ENCODE data around the gene CD22.

The CD22 gene

DNA sequence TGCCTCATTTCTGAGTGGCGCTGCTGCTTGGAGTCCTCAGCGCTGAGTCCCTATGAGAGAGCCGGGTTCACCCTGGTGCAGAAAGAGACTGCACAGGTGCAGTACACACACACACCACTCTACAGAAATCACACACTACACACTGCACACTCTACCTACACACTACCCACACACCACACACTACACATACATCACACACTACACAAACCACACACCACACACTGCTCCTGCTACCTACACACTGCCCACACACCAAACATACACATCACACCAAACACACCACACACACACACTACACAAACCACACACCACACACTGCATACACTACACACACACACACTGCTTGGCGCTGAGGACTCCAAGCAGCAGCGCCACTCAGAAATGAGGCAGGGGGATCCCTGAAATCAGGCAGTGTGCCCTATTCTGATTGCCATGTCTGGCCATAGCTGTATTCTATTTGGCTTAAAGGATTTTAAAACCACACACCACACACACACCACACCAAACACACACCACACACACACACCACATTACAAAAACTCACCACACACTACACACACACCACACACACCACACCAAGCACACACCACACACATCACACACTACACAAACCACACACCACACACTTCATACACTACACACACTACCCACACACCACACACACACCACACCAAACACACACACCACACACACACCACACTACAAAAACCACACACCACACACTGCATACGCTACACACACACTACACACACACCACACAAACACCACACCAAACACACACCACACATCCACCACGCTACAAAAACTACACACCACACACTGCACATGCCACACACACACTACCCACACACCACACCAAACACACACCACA lies 32.1 kb upstream of the CD22 start:
- DNase-seq = no peak

DNA sequence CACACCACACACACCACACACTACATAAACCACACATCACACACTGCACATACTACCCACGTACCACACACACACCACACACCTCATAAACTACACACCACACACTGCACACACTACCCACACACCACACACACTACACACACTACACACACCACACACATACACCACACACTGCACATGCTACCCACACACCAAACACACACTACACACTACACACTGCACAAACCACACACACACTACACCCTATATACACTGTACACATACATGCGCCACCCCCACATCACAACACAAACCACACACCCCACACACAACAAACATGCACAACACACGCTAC lies 31.5 kb upstream of the CD22 start:
- DNase-seq = no peak

DNA sequence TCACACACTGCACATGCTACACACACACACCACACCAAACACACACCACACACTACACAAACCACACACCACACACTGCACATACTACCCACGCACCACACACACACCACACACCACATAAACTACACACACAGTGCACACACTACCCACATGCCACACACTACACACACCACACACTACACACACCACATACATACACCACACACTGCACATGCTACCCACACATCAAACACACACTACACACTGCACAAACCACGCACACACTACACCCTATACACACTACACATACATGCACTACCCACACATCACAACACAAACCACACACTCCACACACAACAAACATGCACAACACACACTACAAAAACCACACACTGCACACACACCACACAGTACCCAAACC lies 31.1 kb upstream of the CD22 start:
- DNase-seq = no peak

DNA sequence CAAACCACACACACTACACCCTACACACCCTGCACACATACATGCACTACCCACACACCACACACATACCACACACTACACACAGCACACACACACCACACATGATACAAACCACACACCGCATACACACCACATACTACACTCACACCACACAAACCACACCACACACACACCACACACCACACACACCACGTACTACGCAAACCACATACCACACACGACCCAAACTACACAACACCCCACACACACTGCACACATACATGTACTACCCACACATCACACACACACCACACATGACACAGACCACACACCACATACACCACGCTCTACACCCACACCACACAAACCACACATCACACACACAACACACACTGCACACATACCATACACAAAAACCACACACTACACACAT lies 30.4 kb upstream of the CD22 start:
- no peak for DNase-seq

DNA sequence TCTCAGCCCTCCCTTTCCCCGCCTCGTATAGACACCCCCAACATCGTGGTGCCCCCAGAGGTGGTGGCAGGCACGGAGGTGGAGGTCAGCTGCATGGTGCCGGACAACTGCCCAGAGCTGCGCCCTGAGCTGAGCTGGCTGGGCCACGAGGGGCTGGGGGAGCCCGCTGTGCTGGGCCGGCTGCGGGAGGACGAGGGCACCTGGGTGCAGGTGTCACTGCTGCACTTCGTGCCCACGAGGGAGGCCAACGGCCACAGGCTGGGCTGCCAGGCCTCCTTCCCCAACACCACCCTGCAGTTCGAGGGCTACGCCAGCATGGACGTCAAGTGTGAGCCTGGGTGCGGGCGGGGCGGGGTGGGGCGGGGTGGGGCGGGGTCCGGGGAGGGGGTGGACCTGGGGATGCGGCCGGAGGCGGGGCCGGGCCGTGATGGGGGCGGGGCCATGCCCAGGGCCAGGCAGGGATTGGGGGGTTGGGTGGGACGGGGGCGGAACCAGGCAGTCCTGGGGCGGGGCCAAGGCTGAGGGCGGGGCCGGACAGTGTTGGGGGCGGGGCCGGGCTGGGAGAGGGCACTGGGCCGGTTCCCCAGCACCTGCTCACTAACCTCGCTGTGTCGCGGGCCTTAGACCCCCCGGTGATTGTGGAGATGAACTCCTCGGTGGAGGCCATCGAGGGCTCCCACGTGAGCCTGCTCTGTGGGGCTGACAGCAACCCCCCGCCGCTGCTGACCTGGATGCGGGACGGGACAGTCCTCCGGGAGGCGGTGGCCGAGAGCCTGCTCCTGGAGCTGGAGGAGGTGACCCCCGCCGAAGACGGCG lies 29.3 kb upstream of the CD22 start:
- DNase-seq = no peak

DNA sequence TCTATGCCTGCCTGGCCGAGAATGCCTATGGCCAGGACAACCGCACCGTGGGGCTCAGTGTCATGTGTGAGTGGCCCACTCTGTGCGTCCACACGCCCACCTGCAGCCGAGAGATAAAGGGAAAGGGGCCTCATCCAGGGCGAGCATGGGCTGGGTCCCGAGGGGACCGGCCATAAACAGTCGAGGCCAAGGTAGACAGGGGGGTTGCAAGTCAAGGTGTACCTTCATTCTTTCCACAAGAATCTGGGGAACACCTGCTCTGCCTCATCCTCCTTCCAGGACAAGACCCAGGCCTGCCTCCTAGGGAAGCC lies 28.7 kb upstream of the CD22 start:
- no peak for DNase-seq

DNA sequence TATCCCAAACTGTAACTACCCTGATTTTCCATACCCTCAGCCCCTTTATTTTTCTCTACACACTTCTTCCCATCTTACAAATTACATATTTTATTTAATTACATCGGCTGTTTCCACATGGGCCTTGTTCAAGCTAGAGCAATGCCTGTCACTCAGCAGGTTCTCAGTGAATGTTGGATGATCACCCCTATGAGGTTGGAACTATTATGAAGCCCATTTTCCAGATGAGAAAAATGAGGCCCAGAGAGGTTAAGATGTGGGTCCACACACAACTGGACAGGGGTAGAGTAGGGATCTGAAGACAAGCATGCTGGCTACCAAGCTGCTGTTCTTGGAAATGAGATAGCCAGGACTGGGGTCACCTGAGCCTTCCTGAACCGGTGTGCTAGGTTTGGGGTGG lies 27.0 kb upstream of the CD22 start:
- no peak for DNase-seq

DNA sequence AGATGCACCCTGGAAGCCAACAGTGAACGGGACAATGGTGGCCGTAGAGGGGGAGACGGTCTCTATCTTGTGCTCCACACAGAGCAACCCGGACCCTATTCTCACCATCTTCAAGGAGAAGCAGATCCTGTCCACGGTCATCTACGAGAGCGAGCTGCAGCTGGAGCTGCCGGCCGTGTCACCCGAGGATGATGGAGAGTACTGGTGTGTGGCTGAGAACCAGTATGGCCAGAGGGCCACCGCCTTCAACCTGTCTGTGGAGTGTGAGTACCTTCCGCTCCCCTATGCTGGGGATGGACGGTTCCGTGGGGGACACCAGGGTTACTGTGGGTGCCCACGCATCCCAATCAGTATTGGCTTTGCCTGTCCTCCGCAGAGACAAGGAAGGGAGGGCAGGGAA lies 26.5 kb upstream of the CD22 start:
- DNase-seq = no peak

DNA sequence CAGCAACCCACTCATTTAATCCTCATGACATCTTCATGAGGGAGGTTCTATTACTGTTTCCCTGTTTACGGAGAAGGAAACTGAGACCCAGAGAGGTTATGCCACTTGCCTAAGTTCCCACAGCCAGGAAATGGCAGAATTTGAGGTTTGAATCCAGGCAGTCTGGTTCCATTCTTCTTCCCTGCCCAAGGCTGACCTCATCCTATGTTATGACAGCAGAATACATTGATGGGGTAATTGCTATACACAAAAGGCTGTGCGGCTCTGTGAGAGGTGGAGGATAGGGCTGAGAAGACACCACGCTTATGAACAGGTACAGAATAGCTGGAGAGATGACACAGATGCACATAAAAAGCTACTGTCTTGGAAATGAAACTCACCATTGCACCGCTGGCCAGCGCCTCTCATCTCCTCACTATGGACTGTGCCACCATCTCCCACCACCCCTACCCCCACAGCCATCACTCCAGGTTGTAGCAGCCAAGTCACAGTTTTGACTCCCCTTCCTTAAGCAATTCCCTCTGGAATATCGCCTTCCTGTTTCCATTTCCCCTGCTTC lies 25.6 kb upstream of the CD22 start:
- DNase-seq = no peak

DNA sequence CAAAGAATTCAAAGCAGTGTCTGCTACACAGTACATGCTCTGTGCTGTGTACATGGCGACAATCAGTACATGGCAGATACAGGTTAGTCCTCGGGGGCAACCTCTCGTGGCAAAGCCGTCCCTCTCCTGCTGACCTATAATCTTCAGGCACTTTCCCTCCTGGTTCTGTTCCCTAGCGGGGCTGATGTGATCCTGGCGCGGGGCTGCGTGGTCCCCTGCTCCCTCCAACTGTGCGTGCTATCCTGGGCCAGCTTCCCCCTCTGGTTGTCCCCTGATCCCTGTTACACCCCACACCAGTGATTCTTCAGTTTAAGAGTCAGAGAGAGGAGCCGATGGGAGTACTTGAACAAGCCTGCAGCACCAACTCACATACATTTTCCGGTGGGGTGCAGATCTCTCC lies 25.0 kb upstream of the CD22 start:
- no peak for DNase-seq

DNA sequence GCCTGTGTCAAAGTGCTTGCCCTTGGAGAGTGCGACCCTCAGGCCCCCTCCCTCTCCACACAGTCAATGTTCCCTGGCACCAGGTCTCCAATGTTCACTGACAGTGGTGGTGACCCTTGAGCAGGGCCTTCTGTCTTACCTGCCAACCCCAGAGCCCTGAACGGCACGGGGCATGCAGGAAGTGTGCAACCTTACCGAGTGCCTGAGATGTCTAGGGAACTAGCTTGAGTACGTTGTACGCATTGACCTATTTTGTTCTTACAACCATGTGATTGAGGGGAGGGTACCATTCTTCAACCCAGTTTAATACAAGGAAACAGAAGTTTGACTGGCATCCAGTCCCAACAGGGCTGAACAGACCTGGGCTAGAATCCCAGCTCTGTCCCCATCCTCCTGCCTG lies 23.8 kb upstream of the CD22 start:
- DNase-seq = no peak

DNA sequence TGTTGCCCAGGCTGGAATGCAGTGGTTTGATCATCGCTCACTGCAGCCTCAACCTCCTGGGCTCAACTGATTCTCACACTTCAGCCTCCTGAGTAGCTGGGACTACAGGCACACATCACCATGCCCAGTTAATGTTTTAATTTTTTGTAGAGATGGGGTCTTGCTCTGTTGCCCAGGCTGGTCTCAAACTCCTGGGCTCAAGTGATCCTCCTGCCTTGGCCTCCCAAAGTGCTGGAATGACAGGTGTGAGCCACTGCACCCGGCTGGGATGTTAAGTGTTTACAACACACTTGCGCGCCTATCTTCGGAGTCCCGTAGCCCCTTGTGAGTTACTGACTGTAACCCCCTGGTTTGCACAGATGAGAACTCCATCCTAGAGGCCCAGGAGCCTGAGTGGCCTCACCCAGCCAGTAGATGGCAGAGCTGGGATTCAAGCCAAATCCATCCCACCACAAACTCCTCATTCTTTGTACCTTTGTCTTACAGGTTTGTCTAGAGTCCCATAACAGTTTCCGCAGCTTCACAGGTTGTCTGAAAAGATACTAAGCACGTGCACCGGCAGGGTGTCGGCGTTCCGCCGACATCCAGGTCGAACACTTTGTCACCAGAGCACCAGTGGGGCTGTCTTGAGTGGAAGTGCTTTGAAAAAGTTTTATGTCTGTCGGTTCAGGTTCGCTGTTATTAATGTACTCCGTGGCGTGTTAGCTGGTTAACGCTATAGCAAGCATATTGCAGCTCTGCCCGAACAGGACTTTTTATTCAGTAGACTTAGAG lies 22.3 kb upstream of the CD22 start:
- DNase-seq = no peak

DNA sequence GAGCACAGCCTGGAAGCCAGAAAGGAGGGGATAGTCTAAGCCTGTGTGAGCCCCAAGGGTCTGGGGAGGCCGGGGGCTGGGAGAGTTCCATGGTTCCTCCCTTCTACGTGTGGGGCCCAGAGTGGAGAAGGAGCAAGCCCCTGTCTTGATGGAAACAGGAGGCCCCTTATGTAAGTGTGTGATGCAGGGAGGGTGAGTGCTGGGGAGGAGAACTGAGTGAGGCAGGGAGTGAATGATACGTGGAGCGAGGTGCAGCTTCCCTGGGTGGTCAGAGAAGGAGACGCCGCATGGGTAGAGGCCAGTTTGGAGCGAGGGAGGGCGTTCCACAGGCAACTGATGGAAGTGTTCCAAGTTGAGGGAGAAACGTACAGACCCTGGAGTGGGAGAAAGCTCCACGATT lies 21.1 kb upstream of the CD22 start:
- DNase-seq = no peak

DNA sequence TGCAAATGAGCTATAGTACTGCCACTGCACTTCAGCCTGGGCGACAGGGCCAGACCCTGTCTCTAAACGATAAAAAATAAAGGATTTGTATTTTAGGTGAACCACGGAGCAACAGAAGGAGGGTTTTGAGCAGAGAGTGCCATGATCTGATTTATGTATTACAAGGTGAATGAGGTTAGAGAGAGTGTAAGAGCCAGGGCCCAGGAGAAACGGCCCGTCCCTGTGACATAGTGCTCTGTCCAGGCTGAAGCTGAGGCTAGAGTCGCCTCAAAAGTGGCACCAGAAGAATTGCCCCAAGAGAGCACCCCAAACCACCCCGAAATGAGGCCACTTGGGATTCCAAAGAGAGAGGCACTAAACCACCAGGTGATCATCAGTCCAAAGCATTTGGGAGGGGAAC lies 20.1 kb upstream of the CD22 start:
- DNase-seq = no peak

DNA sequence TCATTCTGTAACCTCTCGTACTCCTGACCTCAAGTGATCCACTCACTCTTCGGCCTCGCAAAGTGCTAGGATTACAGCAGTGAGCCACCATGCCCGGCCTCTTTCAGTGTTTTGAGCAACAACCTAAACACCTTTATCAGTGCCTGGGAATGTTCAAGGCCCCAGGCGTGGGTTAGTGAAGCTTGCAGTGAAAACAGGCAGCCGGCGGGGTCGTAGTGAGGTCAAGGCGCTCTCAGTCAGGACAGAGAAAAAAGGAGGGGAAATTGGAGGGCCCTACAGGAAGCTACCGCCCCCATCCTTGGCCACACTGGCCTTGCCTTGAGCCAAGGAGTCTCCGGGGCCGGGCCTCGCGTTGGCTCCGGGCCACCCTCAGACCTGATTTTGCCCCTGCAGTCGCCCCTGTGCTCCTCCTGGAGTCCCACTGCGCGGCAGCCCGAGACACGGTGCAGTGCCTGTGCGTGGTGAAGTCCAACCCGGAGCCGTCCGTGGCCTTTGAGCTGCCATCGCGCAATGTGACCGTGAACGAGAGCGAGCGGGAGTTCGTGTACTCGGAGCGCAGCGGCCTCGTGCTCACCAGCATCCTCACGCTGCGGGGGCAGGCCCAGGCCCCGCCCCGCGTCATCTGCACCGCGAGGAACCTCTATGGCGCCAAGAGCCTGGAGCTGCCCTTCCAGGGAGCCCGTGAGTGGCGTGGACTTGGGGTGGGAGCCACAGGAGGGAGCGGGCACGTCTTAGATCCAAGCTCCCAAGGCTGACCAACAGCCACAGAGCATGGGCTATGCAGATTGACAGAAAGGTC lies 19.3 kb upstream of the CD22 start:
- no peak for DNase-seq

DNA sequence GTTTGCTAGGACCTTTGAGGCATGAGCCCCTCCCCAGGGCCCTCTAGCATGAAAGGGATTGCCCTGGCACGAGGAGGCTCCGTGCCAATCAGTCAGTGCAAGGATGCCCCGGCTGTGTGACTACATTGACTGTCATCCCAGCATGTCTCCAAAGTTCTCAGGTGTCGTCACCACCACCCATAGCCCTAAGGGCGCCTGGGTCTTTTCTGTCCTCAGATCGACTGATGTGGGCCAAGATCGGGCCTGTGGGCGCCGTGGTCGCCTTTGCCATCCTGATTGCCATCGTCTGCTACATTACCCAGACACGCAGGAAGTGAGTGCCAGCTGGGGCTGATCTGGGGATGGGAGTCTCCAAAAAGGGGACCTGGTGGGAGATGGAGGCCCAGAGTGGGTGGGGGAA lies 18.7 kb upstream of the CD22 start:
- DNase-seq = no peak

DNA sequence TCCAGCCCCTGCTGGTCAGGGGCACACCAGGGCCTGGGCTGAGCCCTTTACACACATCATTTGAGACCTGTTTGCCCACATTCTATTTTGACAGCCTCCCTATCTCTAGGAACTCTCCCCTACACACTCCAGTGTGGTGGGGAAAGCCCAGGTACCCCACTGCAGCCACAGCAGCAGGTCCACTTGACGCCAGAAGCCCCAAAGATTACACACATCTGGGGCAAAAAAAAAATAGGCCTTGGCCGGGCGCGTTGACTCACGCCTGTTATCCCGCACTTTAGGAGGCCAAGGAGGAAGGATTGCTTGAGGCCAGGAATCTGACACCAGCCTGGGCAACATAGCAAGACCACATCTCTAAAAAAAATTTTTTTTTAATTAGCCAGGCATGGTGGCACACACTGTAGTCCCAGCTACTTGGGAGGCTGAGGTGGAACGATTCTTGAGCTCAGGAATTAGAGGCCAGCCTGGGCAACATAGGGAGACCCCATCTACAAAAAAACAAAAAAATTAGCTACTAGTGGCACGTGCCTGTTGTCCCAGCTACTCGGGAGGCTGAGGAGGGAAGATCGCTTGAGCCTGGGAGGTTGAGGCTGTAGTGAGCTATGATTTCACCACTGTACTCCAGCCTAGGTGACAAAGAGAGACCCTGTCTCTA lies 18.0 kb upstream of the CD22 start:
- no peak for DNase-seq

DNA sequence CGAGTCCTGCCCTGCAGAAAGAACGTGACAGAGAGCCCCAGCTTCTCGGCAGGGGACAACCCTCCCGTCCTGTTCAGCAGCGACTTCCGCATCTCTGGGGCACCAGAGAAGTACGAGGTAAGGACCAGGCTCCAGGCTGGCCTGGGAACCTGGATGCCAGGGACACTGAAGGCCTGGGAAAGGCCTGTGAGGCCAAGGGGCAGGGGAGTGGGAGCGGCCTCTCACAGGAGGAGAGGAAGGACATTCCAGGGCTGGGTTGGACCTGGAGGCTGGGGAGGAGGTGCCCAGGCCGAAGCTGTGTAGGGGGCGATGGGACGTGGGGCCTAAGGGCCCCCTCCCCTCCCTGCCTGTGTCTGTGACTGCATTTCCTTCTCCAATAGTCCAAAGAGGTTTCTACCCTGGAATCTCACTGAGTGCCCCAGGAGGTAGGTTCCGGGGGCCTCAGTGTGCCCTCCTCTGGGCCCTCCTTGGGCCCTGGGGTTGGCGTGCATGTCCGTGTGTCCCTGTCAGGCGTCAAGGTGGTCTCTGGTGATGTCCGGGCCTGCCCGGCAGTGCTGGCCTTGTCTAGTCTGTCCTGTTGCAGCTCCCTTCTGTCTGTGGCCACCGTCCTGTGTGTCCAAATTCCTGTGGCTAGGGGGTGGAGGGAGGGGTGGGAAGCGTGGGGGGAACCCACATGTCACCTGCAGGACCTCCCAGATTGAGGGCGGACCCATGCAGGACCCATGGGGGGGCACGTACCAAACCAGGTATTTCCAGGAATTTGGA lies 16.9 kb upstream of the CD22 start:
- DNase-seq = no peak

DNA sequence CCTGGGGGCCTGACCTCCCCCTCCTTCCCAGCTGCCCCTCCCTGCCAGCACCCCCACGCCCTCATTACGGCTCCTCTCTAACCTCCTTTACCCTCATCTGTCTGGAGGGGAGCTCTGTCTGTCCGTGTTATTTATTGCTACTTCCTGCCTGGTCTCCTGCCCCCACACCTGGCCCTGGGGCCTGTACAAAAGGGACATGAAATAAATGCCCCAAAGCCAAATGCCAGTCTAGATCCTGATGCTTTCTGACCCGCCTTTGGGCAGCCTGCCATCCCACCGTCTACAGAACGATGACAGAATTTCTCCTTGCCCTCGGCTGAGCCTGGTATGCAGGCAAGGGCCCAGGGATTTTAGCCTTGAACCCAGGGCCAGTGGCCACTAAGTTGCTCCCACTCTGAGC lies 15.4 kb upstream of the CD22 start:
- no peak for DNase-seq

DNA sequence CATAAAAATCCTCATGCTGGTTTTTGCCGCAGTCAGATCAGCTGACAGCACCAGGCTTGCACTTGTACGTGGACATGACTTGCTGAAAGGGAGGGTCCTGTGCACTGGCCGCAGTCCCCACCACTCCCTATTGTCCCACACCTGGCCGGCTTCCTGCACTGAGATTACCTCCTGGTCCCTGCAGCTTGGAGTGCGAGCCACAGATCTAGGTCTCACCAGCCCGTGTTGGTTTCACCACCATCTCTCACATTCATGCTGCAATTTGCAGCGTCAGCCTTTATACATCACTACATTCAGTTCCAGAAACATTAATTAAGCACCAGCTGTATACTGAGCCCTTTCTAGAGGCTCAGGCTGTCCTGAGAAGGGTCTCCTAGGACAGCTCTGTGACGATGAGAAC lies 15.0 kb upstream of the CD22 start:
- no peak for DNase-seq

DNA sequence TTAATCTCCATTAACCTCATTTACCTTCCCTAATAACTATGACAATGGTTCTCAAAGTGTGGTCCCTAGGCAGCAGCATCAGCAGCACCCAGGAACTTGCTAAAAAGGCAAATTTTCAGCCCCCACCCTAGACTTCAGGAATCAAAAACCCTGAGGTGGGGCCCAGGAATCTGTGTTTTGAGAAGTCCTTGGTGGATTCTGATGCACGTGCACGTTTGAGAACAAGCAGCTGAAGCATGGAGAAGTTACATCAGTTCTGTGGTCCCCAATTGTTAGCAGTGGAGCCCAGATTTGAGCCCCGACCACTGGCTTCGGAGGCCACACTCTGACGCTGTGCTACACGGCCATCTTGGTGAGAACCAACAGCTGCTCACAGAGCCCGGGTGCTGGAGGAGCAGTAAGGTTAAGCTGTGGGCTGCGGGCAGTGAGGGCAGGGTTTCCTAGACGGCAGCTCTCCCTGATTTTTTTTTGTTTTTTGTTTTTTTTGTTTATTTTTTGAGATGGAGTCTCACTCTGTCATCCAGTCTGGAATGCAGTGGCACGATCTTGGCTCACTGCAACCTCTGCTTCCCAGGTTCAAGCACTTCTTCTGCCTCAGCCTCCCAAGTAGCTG lies 14.0 kb upstream of the CD22 start:
- no peak for DNase-seq

Measured in fibroblast of skin of right quadriceps (primary cell).